Fibroblast of the aortic adventitia (primary cell): Measurements from ENCODE around the gene ABHD4. TPM values are rescaled to one million over a fixed set of nuclear protein-coding genes. Genes with fewer than 3 reads are reported as not detected.
A peak's percentile ranks its signal among the peaks of the same experiment; 100 is the strongest.

Source experiments
- DNase-seq: peaks from one replicate; pipeline ENCODE4 v3.0.0-alpha.2; 2010; ENCODE audit warnings: low read depth
- H3K4me3 ChIP-seq: 2 replicates; pipeline ENCODE4 v1.5.1; 2011; ENCODE audit warnings: low read depth, mild to moderate bottlenecking, control low read depth, low read length, moderate library complexity
- CTCF ChIP-seq: IDR thresholded peaks from 2 replicates; pipeline ENCODE4 v1.5.1; 2011; ENCODE audit warnings: mild to moderate bottlenecking, low read length, control low read depth, inconsistent platforms; ENCODE audit not compliant: insufficient read depth
- total RNA-seq: library from RNA; depleted of rRNA; stranded (reverse); fragments of >200 nt; gene quantifications from 2 replicates; pipeline ENCODE4 v1.2.3, GENCODE V29; 2012; ENCODE audit warnings: low replicate concordance

The ABHD4 gene
- total RNA-seq, 1 donor: 24.3 TPM

GRCh38 chr14:22593189-22593588, 4.9 kb upstream of the ABHD4 start:
- no peak for TF ChIP-seq CTCF
- H3K4me3 ChIP-seq: no peak overlapping the region
- no peak for DNase-seq

GRCh38 chr14:22593601-22594000, 4.5 kb upstream of the ABHD4 start:
- DNase-seq: no peak
- no peak overlapping the region for H3K4me3 ChIP-seq
- TF ChIP-seq CTCF: no peak

- peak; percentile 33 for DNase-seq
- H3K4me3 ChIP-seq: no peak overlapping the region
- no peak for TF ChIP-seq CTCF
These were observed 3.9 kb upstream of the ABHD4 start for GRCh38 chr14:22594156-22594716.

- TF ChIP-seq CTCF: no peak
- DNase-seq: no peak
- H3K4me3 ChIP-seq: no peak overlapping the region
These were observed 1.7 kb upstream of the ABHD4 start for GRCh38 chr14:22596354-22596879.

GRCh38 chr14:22597265-22597664, 835 bp upstream of the ABHD4 start:
- DNase-seq: no peak
- no peak for TF ChIP-seq CTCF
- no peak overlapping the region for H3K4me3 ChIP-seq

GRCh38 chr14:22597771-22598098, 365 bp upstream of the ABHD4 start:
- DNase-seq: no peak
- peak overlapping the region; percentile 99 for H3K4me3 ChIP-seq
- TF ChIP-seq CTCF: no peak

GRCh38 chr14:22598896-22599244, 770 bp downstream of the ABHD4 start:
- peak; percentile 73 for DNase-seq
- H3K4me3 ChIP-seq: peak overlapping the region; percentile 99
- peak; percentile 48 for TF ChIP-seq CTCF
